PFSK-1 (cell line): Measurements from ENCODE around the gene NOCT.

Experiments used
- FOXP2 ChIP-seq: optimal IDR thresholded peaks from 2 replicates; pipeline ENCODE3; 2011; ENCODE audit warnings: borderline replicate concordance, control low read depth, inconsistent platforms; ENCODE audit not compliant: insufficient read depth; ENCODE audit errors: extremely low read length, extremely low read depth
- POLR2AphosphoS5 ChIP-seq: IDR thresholded peaks from 2 replicates; pipeline ENCODE4 v1.6.1; 2012; ENCODE audit warnings: low read depth, mild to moderate bottlenecking, control low read depth, low read length, moderate library complexity
- REST ChIP-seq, 2 experiments: IDR thresholded peaks; 2 replicates each; pipeline versions ENCODE4 v1.6.1 to v1.8.0; 2011 to 2012; ENCODE audit warnings: low read depth in 2 of 2, low read length in 2 of 2, control low read depth in 1 of 2, inconsistent platforms in 1 of 2, mild to moderate bottlenecking in 1 of 2, moderate library complexity in 1 of 2; ENCODE audit not compliant: insufficient read depth in 1 of 2
- SIN3A ChIP-seq: IDR thresholded peaks from 2 replicates; pipeline ENCODE4 v1.6.1; 2012; ENCODE audit warnings: mild to moderate bottlenecking, low read length, moderate library complexity, borderline replicate concordance; ENCODE audit not compliant: insufficient read depth
- TAF1 ChIP-seq: IDR thresholded peaks from 2 replicates; pipeline ENCODE4 v1.6.1; 2012; ENCODE audit warnings: low read length, control low read depth, borderline replicate concordance; ENCODE audit not compliant: insufficient read depth

Gene NOCT

GRCh38 chr4:139084804-139085093, 69.2 kb downstream of the NOCT start:
- TF ChIP-seq REST (IDR thresholded peaks at IDR 0.05; ENCODE audit: insufficient read depth in 1 of 2, low read depth in 2 of 2, low read length in 2 of 2) (no peak), SIN3A (no peak)

GRCh38 chr4:139085141-139085540, 69.6 kb downstream of the NOCT start:
- TF ChIP-seq REST (IDR thresholded peaks at IDR 0.05; ENCODE audit: insufficient read depth in 1 of 2, low read depth in 2 of 2, low read length in 2 of 2), result no peak
- no peak for TF ChIP-seq SIN3A
- TF ChIP-seq FOXP2, result no peak
- no peak for TF ChIP-seq TAF1
- TF ChIP-seq POLR2AphosphoS5, result no peak

- no peak for TF ChIP-seq SIN3A
- no peak for TF ChIP-seq REST (IDR thresholded peaks at IDR 0.05; ENCODE audit: insufficient read depth in 1 of 2, low read depth in 2 of 2, low read length in 2 of 2)
- no peak for TF ChIP-seq FOXP2
- no peak for TF ChIP-seq TAF1
- no peak for TF ChIP-seq POLR2AphosphoS5
Observed at GRCh38 chr4:139092271-139092670, 76.7 kb downstream of the NOCT start.
